ENCODE measurements around the gene TNFRSF13B. TPM values are rescaled to one million over a fixed set of nuclear protein-coding genes. Genes with fewer than 3 reads are reported as not detected.
"Not testable (repeated sequence)": the region's sequence is repeated elsewhere in the genome, so short reads cannot be mapped to it uniquely, and the experiment has no call there.

TNFRSF13B gene
- total RNA-seq, 3 donors from 2014 or later: 0.80 to 2.9 TPM; not detected in 1

- H3K4me1 ChIP-seq; H3K4me3 ChIP-seq; intact Hi-C loops (cut with DNase I; ENCODE audit: low total_unique reads); H3K36me3 ChIP-seq; H3K27ac ChIP-seq; H3K27me3 ChIP-seq; H3K9me3 ChIP-seq: not testable (repeated sequence)
- peak in 1 of 2 donors; percentile 36 for DNase-seq (ENCODE audit: low spot score in 2 of 2)
Observed at GRCh38 chr17:16892876-16893454, 79.0 kb downstream of the TNFRSF13B start.

- peak in 1 of 2 donors; percentile 31 for DNase-seq (ENCODE audit: low spot score in 2 of 2)
- intact Hi-C loops (cut with DNase I; ENCODE audit: low total_unique reads): no loop called here
- Histone ChIP-seq H3K4me1 (no peaks in the 10 kb centered on the region), H3K27ac (no peak overlapping the region), H3K4me3 (no peak overlapping the region), H3K9me3 (no peaks in the 10 kb centered on the region), H3K27me3 (no peaks in the 10 kb centered on the region), H3K36me3 (no peaks in the 10 kb centered on the region)
- no peak for TF ChIP-seq POLR2AphosphoS5 (IDR thresholded peaks at IDR 0.05)
- TF ChIP-seq CTCF (IDR thresholded peaks at IDR 0.05): no peak
- TF ChIP-seq POLR2A (IDR thresholded peaks at IDR 0.05): no peak
Observed at GRCh38 chr17:16889088-16889465, 82.8 kb downstream of the TNFRSF13B start.

Other genes starting within 250 kb of the TNFRSF13B start
- 100 to 1,000 TPM in 2 of 3 donors, 10 to 100 TPM in 1; 93.1 to 136 (median 124) TPM for gene MPRIP, start 70.3 kb upstream of the TNFRSF13B start, total RNA-seq
- 1 to 10 TPM; 2.9 to 4.0 (median 3.8) TPM for gene PLD6, start 234.2 kb upstream of the TNFRSF13B start, total RNA-seq